Measurements from ENCODE around the gene KIF7. TPM values are rescaled to one million over a fixed set of nuclear protein-coding genes. Genes with fewer than 3 reads are reported as not detected.
"Not testable (repeated sequence)": the region's sequence is repeated elsewhere in the genome, so short reads cannot be mapped to it uniquely, and the experiment has no call there.

KIF7 gene
- polyA plus RNA-seq, 1 experiment = 4.5 TPM

DNA sequence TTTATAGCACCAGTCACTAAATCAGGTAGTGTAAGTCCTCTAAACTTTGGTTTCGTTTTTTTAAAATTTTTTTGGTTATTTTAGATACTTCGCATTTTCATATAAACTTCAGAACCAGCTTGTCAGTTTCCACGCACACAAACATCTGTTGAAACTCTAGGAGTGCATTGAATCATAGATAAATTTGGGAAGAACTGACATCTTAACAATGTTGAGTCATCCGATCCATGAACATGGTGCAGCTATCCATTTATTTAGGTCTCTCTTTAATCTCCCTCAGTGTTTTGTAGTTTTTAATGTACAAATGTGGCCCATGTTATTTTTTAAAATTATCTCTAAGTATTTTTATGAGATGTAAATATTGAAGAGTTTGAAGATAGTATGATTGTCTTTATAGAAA, 62.2 kb downstream of the KIF7 start:
- CTCF ChIA-PET = interaction anchor here (1.3 kb wide), 1 partner anchor 54 kb away, joined by 3 read pairs; no protein-coding TSS in a partner anchor
- H3K27me3 ChIP-seq (ENCODE audit: control insufficient read depth, insufficient read depth, low read length) = no peaks in the 10 kb centered on the region
- H3K9me3 ChIP-seq (ENCODE audit: control insufficient read depth, insufficient read depth, low read length) = no peaks in the 10 kb centered on the region
- POLR2A ChIA-PET = no interaction called here
- DNase-seq (ENCODE audit: low read depth, low spot score) = no peak
- no peak overlapping the region for H3K27ac ChIP-seq (ENCODE audit: low read depth, low read length)
- H3K4me3 ChIP-seq (ENCODE audit: low read depth, low read length) = no peak overlapping the region
- TF ChIP-seq CTCF (IDR thresholded peaks at IDR 0.05; ENCODE audit: low read depth, low read length) = no peak

GRCh38 chr15:89591834-89592233, 63.4 kb downstream of the KIF7 start:
- ChIA-PET POLR2A (no interaction called here), CTCF (no interaction called here)
- TF ChIP-seq CTCF (IDR thresholded peaks at IDR 0.05; ENCODE audit: low read depth, low read length) = no peak
- Histone ChIP-seq H3K27ac (ENCODE audit: low read depth, low read length) (no peak overlapping the region), H3K4me3 (ENCODE audit: low read depth, low read length) (no peak overlapping the region), H3K27me3 (ENCODE audit: control insufficient read depth, insufficient read depth, low read length) (no peaks in the 10 kb centered on the region), H3K9me3 (ENCODE audit: control insufficient read depth, insufficient read depth, low read length) (no peaks in the 10 kb centered on the region)
- no peak for DNase-seq (ENCODE audit: low read depth, low spot score)

- peak; percentile 24 for DNase-seq (ENCODE audit: low read depth, low spot score)
- Histone ChIP-seq H3K4me3 (ENCODE audit: low read depth, low read length) (no peak overlapping the region), H3K9me3 (ENCODE audit: control insufficient read depth, insufficient read depth, low read length) (no peaks in the 10 kb centered on the region), H3K27ac (ENCODE audit: low read depth, low read length) (no peak overlapping the region), H3K27me3 (ENCODE audit: control insufficient read depth, insufficient read depth, low read length) (no peaks in the 10 kb centered on the region)
- ChIA-PET CTCF (no interaction called here), POLR2A (interaction anchor here (1.5 kb wide), 1 partner anchor 13 kb away, joined by 4 read pairs; the partner anchor contains the start of gene TICRR)
- no peak for TF ChIP-seq CTCF (IDR thresholded peaks at IDR 0.05; ENCODE audit: low read depth, low read length)
Measured at GRCh38 chr15:89587955-89588354, 67.3 kb downstream of the KIF7 start.

GRCh38 chr15:89586651-89587050, 68.6 kb downstream of the KIF7 start:
- no peaks in the 10 kb centered on the region for H3K27me3 ChIP-seq (ENCODE audit: control insufficient read depth, insufficient read depth, low read length)
- no peak for DNase-seq (ENCODE audit: low read depth, low spot score)
- H3K4me3 ChIP-seq (ENCODE audit: low read depth, low read length) = no peak overlapping the region
- H3K9me3 ChIP-seq (ENCODE audit: control insufficient read depth, insufficient read depth, low read length) = no peaks in the 10 kb centered on the region
- POLR2A ChIA-PET = interaction anchor here (1.2 kb wide), 1 partner anchor 11 kb away, joined by 3 read pairs; the partner anchor contains the start of gene TICRR
- CTCF ChIA-PET = interaction anchor here (0.8 kb wide), 1 partner anchor 288 kb away, joined by 3 read pairs; no protein-coding TSS in a partner anchor
- TF ChIP-seq CTCF (IDR thresholded peaks at IDR 0.05; ENCODE audit: low read depth, low read length) = no peak
- H3K27ac ChIP-seq (ENCODE audit: low read depth, low read length) = no peak overlapping the region

- DNase-seq (ENCODE audit: low read depth, low spot score); POLR2A ChIA-PET; H3K27ac ChIP-seq (ENCODE audit: low read depth, low read length); H3K27me3 ChIP-seq (ENCODE audit: control insufficient read depth, insufficient read depth, low read length); H3K4me3 ChIP-seq (ENCODE audit: low read depth, low read length); H3K9me3 ChIP-seq (ENCODE audit: control insufficient read depth, insufficient read depth, low read length); CTCF ChIA-PET: not testable (repeated sequence)
Measured at GRCh38 chr15:89580747-89581146, 74.5 kb downstream of the KIF7 start.
